NOMO-1 treated with dmso at 0.1 percent for 144 hours (cell line): ENCODE data around the gene TMEM80.

Experiments
- DNase-seq: peaks from one replicate; lab custom pipeline; 2025; ENCODE audit not compliant: unreplicated experiment; lab: John Stamatoyannopoulos, UW

Gene TMEM80

DNA sequence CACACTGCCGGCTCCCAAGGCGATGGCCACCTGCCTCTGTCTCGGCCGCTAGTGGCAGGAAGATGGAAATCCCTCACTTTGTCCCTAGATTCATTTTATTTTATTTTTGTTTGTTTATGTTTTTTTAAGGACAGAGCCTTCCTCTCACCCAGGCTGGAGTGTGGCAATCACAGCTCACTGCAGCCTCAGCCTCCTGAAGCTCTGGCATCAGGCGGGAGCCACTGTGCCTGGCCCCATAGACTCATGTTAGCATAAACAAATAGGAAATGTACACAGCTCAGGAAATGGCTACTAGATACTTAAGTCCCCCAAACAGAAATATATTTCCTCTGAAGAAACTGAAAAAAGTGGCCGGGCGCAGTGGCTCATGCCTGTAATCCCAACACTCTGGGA, 3.5 kb downstream of the TMEM80 start:
- no peak for DNase-seq

DNA sequence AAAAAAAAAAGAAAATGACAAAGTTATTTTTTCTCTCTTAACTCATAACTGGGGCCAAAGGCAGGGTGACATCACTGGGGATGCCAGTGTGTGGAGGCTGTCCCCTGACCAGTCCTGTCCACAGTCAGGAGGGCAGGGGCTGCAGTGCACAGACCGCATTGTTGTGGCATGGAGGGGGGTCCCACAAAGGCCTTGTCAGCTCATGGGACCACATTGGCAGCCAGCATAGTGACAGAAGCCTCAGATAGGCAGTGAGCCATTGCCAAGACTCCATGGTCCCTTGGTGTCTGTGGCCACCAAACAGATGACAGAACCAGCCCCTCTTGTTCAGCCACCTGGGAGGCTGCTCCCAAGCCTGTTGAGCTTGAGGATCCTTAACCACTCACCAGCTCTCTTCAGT, 4.1 kb downstream of the TMEM80 start:
- DNase-seq, result no peak

- DNase-seq, result no peak
Measured at GRCh38 chr11:701741-702461, 6.3 kb downstream of the TMEM80 start.

GRCh38 chr11:702462-703461, 7.1 kb downstream of the TMEM80 start:
- no peak for DNase-seq

GRCh38 chr11:703506-703905, 7.9 kb downstream of the TMEM80 start:
- no peak for DNase-seq

- no peak for DNase-seq
Measured at GRCh38 chr11:704228-704674, 8.6 kb downstream of the TMEM80 start.

DNA sequence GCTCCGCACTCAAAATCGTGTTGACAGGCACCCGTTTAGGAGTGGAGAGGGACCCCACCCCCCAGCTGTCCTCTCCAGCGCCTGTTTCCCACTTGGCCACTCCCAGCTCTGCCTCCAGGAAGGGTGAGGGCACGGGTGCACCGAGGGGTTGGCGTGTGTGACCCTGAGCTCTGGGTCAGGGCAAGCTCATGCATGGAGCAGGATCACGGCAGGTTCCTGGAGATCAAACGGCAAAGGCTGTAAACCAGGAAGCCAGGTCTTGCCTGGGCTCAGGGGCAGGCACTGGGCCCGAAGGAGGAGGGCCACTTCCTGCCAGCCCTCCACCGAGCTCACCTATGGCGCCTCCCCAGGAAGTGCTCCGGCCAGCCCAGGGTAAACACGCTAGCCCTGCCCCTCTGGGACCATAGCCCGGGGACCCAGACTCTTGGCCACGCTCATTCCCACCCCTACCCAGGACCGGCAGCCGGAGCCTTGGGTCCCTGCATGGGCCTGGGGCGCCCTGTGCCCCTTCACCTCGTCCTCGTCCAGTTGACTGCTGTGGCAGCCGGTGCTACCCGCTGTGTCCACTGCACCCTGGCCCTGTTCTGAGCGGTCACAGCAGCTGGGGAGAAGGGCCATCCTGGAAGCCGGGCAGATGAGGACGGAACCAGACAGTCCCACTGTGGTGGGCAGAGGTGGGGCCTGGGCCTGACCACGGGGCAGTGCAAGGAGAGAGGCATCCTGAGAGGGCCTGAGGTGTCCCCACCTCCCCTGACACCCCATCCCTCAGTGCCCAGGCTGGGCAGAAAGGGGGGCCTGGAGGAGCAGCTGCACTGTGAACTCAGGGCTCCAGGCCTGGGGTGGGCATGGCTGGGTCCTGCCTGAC, 9.4 kb downstream of the TMEM80 start:
- DNase-seq, result no peak

- no peak for DNase-seq
Measured at GRCh38 chr11:705646-706438, 10.2 kb downstream of the TMEM80 start, which contains the start of gene EPS8L2. Gene EPS8L2 (plus strand): TSS chr11:706231. CDS start chr11:709408, 3,177 bp downstream.

DNA sequence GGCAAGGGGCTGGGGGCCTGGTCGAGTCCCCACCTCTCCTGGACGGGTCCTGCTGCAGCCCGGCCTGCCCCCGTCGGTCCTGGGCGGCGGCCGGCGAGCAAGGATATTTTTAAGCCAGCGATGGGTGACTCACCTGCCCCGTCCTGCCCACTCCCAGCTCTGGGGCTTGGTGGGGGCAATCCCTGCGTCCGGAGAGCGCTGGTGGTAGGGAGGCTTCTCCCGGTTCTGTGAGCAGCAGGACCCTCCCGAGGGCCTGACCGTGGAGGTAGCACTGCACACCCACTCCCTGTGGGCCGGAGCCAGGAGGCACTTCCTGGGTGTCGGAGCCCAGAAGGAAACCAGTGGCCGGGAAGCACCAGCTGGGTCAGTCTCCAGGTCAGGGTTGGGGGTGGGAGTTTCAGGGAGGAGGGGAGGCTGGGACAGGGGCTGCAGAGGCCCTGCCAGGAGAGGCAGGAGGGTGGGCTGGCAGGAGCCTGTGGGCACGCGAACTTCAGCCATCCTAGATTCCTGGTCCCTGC, 10.9 kb downstream of the TMEM80 start:
- no peak for DNase-seq

DNA sequence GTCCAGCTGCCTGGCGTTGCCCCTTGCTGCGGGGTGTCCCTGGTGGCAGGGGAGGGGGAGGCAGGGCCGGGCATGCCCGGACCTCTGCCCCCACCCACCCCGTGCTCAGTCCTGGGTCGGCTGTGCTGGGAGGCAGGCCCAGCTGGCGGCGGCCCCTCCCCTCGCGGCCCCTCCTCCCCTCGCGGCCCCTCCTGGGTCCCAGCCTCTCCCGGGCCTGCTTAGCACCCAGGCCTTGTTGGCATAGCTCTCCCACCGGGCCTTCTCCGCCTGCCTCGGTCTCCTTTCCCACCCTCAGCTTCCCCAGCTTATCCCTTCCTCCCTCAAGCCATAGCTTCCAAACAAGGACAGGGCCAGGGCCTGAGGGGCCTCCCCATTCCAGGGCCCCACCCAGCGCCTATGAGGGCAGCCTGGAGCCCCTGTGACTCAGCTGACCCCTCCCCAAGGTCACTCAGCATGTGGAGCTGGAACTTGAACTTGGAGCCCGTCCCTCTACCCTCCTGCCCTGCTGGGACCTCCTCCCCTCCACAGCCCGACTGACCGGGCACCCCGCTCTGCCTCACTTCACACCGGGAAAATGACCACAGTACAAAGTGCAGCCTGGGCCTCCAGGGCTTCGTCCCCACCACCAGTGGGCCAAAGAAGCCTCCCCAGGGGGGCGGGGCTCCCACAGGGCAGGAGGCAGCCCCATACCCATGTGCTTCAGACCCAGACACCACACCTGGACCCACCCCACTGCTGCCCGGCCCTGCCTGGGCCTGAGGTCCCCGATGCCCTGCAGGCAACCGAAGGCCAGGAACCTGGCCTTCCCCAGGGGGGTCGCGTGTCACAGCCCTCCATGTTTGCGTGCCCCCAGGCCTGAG, 11.6 kb downstream of the TMEM80 start:
- no peak for DNase-seq

DNA sequence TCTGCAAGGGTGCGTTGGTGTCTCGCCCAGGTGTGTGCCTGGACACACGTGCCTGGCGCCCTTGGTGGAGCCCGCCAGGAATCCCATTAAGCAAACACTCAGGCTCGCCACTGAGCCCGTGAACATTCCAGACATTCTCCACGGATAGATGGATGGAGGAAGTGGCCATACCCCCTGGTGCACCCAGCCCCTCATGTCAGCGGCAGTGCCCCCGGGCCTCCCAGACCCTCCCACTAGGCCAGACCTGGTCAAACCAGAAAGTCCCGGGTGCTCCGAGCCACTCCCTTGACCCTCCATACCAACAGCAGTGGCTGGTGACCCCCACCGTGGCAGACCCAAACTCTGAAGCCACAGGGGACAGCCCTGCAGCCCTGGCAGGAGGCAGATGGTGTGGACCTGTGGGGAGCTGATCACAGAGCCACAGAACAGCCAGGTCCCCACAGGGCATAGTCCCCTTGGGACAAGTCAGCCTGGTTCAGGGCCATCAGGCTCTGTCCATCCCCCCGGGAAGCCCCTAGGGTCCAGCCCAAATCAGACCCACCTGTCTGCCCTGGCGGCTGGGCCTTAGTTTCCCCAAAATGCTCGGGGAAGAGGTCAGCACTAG, 12.3 kb downstream of the TMEM80 start:
- no peak for DNase-seq

DNA sequence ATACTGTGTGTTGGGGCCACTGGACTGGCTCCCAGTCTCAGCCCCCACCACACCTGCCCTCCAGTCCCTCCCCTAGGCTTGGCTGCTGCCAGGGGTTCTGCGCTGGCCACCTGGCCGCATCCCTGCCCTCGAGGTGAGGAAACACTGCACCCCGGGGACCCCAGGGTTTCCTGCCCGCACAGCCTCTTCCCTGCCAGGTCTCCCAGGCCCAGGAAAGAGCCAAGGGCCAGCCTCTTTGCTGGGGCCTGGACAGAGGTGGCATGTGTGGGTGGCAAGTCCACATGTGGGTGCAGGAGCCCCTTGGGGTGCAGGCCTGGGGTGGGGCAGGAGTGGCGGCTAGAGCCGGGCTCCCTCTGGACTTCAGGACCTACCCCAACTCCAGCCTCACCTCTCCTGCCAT, 12.9 kb downstream of the TMEM80 start:
- no peak for DNase-seq

- no peak for DNase-seq
Measured at GRCh38 chr11:709109-709997, 13.7 kb downstream of the TMEM80 start.

DNA sequence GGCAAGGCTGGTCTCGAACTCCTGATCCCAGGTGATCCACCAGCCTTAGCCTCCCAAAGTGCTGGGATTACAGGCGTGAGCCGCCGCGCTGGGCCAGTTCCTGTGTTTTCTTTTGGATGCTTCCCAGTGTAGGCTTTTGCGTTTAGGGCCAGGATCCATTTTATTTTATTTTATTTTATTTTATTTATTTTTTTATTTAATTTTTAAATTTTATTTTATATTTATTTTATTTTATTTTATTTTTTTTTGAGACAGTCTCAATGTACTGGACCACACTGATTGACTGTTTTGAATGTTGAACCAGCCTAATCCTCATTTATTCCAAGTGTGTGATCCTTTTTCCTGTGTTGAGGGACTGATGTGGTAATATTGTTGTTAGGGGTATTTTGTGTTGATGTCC, 18.8 kb downstream of the TMEM80 start:
- no peak for DNase-seq

DNA sequence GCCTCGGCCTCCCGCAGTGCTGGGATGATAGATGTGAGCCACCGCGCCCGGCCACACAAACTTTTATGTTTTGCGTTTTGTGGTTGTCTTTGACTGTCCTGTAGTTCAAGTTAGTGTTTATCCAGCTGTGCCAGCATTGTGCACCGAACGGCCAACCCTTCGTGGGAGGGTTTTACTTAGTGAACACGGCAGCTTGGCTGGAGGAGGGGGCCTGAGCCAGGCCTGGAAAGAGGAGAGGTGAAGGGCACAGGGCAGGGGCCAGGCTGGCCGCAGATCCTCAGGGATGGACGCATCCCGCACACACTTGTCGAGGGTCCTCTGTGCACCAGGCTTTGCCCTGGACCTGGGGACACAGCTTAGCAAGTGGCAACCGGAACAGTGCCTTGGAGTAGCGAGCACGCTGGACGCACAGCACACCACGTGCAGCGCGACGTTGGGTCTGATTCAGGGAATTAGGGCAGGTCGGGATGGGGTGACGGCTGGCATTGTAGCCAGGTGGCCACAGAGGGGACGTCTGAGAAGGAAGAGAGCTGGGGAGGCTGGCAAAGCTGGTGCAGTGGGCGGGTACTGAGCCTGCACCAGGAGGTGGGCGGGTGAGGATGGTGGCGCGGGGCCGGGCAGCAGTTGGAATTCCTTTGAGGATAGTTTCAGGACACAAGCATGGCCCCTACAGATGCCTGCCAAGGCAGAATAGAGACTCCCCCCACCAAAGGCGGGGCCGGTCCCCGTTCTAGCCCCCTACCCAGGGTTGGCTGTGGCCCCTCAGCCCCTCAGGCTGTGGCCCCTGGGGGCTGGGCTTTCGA, 23.8 kb downstream of the TMEM80 start:
- no peak for DNase-seq

- no peak for DNase-seq
Measured at GRCh38 chr11:720017-720641, 24.5 kb downstream of the TMEM80 start.
